HG03280 (cell line): ENCODE results near the gene CPEB1.
A peak's percentile ranks its signal among the peaks of the same experiment; 100 is the strongest.
"Not testable (repeated sequence)": the region's sequence is repeated elsewhere in the genome, so short reads cannot be mapped to it uniquely, and the experiment has no call there.

ENCODE experiments used
- ATAC-seq: cut with Tn5 transposase; IDR thresholded peaks from one replicate; pipeline ENCODE4 v1.9.1; 2021; ENCODE audit warnings: mild to moderate bottlenecking, moderate library complexity; ENCODE audit not compliant: unreplicated experiment

CPEB1 gene

GRCh38 chr15:82548700-82549099 is 98.5 kb downstream of the CPEB1 start:
- ATAC-seq: no peak

GRCh38 chr15:82545478-82545877 is 101.7 kb downstream of the CPEB1 start:
- ATAC-seq: no peak

- ATAC-seq: no peak
These were observed 102.2 kb downstream of the CPEB1 start for GRCh38 chr15:82545002-82545401.

- no peak for ATAC-seq
These were observed 102.7 kb downstream of the CPEB1 start for GRCh38 chr15:82544431-82544830.

- ATAC-seq: no peak
These were observed 104.0 kb downstream of the CPEB1 start for GRCh38 chr15:82543160-82543559.

- no peak for ATAC-seq
These were observed 106.2 kb downstream of the CPEB1 start for GRCh38 chr15:82540984-82541431.

GRCh38 chr15:82540055-82540983 is 106.8 kb downstream of the CPEB1 start, which contains the start of gene RPS17:
Gene RPS17 (minus strand): TSS chr15:82540457. CDS start chr15:82540428, 29 bp downstream.
- peak; percentile 96 for ATAC-seq

GRCh38 chr15:82539691-82540054 is 107.5 kb downstream of the CPEB1 start:
- ATAC-seq: no peak

GRCh38 chr15:82538961-82539690 is 108.0 kb downstream of the CPEB1 start:
- ATAC-seq: no peak

GRCh38 chr15:82537351-82537908 is 109.7 kb downstream of the CPEB1 start:
- ATAC-seq: no peak

- ATAC-seq: no peak
These were observed 110.5 kb downstream of the CPEB1 start for GRCh38 chr15:82536409-82537350.

GRCh38 chr15:82535566-82536408 is 111.4 kb downstream of the CPEB1 start:
- no peak for ATAC-seq

- not testable (repeated sequence) for ATAC-seq
These were observed 112.0 kb downstream of the CPEB1 start for GRCh38 chr15:82535151-82535550.

GRCh38 chr15:82534457-82534861 is 112.7 kb downstream of the CPEB1 start:
- not testable (repeated sequence) for ATAC-seq

- ATAC-seq: no peak
These were observed 113.4 kb downstream of the CPEB1 start for GRCh38 chr15:82533801-82534200.

GRCh38 chr15:82532991-82533481 is 114.1 kb downstream of the CPEB1 start:
- no peak for ATAC-seq

GRCh38 chr15:82532383-82532990 is 114.7 kb downstream of the CPEB1 start:
- no peak for ATAC-seq

GRCh38 chr15:82531496-82532382 is 115.4 kb downstream of the CPEB1 start:
- no peak for ATAC-seq
